ENCODE measurements around the gene SYT11.
"Not testable (repeated sequence)": the region's sequence is repeated elsewhere in the genome, so short reads cannot be mapped to it uniquely, and the experiment has no call there.

Gene SYT11

DNA sequence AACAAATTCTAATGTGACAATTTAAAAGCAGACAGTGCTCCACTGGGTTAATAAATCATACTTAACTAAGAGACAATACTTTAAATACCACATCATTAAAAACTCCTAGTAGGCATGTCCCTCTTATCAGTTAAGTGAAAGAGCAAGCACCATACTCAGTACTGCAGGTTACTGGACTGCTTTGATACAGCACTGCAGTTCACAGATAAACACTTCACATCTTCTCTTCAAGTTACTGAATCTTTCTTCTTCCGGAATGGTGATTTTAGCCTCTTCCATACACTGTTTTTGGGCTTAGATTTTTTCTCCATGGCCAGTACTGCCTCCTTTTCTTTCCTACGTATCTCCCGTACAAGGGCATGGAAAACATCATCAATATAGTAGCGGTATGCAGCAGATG is 40.8 kb downstream of the SYT11 start:
- DNase-seq: no peak

DNA sequence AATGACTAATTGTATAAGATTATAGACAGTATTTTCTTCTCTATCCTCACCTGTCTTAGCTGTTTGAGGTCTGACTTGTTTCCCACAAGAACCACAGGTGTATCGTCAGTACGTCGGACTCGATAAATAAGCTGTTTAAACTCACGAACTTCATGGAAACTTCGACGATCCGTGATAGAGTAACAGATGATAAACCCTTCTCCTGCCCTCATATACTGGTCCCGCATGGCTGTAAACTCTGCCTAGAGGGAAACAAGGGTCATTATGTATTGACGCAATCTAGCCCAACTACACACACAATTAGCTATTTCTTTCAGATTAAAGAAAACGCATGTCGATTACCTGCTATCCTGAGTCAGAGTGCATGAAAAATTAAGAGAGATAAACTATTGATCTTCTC is 44.9 kb downstream of the SYT11 start:
- no peak for DNase-seq

DNA sequence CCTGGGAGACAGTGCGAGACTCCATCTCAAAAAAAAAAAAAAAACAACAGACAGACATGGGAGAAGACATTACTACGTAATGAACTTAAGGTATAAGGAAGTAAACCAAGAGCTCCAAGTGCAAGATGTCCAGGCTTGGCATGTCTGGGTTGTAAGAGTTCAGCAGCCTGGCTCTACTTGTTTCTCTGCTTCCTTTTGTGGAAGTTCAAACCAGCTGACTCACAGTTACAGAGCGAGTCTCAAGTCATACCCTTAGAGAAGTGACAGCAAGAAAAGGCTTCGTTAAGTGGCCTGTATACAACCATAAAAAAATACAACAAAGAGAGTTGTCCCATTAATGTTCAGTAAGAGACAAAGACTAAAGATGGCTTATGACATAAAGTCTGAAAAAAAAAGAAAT is 50.5 kb downstream of the SYT11 start:
- no peak for DNase-seq

DNA sequence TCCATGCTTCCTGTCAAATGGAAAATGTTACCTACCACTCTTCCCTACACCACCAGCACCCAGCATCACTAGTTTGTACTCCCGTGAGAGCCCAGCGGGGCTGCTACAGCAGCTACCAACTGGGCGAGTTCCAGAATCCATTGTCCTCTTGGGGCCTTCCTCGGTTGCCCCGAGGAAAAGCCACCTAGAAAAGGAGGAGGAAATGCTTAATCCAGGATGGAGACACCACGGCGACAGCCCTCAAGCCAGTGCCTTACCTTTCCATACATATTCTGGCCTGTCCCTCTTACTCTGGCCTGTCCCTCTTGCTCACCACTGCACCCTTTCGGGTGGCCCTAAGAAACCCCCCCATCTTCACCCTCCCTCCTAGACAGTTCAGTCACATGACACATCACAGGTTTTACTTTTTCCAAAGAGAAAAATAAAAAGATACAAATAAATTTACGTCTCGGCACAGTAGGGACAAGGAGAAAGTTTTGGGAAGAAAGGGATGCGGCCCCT is 51.3 kb downstream of the SYT11 start:
- DNase-seq: no peak

DNA sequence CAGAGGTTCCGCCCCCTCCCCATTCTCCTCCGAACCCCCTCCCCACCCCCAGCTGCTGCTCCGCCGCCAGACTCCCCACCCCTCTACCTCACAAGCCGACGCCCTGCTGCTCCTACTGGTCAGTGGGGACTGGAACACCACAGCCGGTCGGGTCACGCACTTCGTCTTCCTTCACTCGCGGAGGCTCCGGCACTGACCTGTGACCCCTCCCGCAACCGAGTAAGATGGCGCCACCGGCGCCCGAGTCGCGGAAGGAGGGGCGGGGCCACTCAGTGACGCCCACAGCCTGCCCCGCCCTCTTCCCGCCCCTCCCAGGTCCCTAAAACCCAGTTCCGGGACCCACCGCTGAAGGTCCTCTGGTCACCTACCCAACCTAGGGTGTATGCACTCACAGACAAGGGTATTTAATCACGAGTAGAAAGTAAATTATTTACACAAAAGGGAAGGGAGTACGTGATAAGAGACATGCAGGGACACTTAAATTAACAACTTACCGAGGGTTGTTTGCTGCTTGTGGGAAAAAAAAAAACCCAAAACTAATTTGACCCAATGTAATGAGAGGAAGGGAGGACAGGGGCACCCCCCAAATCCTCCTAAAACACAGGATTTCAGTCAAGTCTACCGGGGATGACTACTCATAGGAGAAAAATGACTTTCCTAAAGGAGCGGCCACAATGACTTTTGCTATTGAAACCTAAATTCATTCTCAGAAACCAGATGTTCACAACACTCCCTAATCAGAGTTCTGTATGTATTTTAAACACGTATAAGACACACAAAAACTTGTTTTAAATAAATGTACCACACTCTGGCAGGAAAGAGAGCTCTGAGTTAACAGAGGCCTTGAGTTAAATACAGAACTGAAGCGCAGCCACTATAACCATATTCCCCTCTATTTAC is 52.0 kb downstream of the SYT11 start, which contains the start of gene RIT1:
RIT1 (minus strand) TSS at position 194 of the 900 bp plus-strand sequence. CDS start 588 bp downstream, outside the sequence.
- DNase-seq: peak; percentile 57

DNA sequence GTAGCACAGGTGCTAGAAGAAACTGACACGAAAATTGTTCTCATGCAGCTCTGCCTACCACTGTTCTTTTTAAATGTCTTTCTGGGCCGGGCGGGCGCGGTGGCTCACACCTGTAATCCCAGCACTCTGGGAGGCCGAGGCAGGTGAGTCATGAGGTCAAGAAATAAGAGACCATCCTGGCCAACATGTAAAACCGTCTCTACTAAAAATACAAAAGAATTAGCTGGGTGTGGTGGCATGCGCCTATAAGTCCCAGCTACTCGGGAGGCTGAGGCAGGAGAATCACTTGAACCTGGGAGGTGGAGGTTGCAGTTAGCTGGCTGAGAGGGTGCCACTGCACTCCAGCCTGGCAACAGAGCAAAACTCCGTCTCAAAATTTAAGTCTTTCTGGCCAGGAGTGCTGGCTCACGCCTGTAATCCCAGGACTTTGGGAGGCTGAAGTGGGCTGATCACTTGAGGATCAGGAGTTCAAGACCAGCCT is 52.7 kb downstream of the SYT11 start:
- DNase-seq: no peak

DNA sequence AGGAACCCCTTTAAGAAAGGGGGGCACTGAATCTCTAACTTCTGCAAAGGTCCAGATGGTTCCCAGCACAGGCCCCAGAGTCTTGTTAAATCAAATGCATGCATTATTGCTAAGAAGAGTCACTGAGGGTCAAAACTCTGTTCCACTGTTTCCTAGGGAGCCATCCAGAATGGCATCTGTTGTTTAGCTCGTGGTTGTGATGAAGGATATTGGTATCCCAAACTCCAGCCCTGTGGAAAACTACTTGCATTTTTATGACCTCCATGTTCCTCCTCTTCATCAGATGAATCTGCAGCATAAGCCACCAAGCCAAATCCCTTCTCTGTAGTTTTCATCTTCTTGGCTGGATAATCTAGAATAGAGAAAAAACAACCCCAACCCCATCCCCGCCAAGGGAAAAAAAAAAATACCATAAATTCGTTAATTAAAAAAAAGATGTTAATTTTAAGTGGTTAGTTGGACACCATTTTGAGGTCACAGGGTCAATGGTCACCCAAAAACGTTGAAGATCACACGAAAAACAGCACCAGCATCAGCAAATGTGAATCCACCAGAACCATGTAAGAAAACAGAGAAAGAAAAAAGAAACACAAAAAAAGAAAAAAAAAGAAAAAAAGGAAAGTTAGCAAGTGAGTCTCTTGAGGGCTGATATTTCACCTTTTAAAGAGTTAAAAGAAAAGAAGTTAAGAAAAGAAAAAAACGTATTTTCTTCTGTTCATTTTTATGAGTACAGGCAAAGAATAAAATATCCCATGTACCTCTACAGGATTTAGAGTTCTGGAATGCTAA is 54.8 kb downstream of the SYT11 start:
- no peak for DNase-seq

DNA sequence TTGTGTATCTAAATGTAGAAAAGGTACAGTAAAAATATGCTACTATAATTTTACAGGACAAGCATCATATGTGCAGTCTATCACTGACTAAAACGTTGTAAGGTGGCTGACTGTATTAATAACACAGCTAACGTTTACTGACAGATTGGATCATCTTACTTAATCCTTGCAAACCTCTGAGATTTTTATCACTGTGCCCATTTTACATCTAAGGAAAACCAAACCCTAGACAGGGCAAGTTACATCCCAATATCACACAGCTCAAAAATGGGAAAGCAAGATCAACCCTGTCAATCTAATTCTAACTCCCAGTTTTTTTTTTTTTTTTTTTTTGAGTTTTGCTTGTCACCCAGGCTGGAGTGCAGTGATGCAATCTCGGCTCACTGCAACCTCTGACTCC is 59.3 kb downstream of the SYT11 start:
- no peak for DNase-seq

DNA sequence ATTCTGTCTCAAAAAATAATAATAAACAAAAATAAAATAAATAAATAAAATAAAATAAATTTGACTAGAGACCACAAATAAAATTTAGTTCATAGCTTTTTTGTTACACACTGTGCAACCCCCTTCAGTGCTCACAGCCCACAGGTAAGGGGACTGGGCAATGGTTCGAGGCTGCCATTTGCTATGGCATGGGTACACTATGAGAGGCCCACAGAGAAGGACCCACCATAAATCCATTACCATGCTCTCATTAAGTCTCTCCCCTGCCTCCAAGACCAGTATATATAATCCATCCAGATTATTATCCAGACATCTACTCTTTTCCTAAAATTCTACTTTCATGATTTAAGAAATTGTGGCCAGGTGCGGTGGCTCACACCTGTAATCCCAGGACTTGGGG is 60.4 kb downstream of the SYT11 start:
- no peak for DNase-seq

DNA sequence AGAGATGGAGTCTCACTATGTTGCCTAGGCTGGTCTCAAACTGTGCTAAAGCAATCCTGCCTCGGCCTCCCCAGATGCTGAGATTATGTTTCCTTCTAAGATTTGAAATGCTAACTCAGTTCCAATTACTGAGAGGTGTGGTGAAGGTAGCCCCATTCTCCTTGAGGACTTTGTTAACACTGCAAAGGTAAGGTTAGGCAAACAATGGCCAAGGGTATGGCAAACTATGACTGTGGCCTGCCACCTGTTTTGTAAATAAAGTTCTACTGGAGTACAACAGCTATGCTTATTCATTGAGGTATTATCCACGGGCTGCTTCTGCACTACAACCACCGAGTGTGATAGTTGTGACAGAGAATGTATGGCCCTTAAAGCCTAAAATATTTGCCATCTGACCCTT is 61.4 kb downstream of the SYT11 start:
- no peak for DNase-seq

DNA sequence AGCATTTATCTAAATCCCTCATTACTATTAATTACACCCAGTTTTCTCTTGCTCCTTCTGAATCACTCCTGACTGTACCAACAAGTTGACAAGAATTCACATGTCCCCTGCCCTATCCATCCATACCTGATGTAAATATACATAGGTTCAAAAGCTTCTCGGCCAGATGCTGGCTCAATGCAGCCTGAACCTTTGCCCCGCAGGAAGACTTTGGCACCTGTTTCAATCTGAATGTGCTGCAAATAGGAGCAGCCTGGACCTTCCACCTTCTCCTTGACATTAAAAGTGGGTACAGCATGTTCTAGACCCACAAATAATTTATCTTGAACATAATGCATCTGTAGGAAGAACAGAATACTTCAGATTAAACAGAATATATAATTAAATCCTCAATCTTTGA is 66.1 kb downstream of the SYT11 start:
- no peak for DNase-seq

DNA sequence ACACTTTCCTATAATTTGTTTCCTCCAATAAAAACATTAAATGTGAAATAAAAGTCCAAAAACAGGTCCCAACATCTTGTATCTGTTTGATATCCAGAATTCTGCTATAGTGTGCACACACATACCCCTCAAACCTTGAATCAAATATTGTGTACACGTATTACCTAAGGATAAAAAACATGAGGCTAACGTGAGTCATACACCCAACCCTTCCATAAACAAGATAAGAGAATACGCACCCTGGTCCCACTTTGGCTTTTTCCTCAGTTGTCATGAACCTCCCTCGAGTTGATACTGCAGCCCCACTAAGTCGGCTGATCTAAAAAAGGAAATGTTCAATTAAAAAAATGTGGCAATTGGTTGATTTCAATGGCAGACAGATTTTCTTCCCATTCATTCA is 69.7 kb downstream of the SYT11 start:
- DNase-seq: no peak

DNA sequence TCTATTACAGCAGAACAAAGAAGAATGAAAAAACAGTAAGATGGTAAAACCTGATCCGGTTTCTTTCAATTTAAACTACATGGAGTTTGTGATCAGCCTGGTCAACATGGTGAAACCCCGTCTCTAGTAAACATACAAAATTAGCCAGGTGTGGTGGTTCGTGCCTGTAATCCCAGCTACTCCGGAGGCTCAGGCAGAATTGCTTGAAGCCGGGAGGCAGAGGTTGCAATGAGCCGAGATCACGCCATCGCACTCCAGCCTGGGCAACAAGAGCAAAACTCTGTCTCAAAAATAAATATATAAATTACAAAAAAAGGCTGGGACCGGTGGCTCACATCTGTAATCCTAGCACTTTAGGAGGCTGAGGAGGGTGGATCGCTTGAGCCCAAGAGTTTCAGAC is 71.4 kb downstream of the SYT11 start:
- not testable (repeated sequence) for DNase-seq

DNA sequence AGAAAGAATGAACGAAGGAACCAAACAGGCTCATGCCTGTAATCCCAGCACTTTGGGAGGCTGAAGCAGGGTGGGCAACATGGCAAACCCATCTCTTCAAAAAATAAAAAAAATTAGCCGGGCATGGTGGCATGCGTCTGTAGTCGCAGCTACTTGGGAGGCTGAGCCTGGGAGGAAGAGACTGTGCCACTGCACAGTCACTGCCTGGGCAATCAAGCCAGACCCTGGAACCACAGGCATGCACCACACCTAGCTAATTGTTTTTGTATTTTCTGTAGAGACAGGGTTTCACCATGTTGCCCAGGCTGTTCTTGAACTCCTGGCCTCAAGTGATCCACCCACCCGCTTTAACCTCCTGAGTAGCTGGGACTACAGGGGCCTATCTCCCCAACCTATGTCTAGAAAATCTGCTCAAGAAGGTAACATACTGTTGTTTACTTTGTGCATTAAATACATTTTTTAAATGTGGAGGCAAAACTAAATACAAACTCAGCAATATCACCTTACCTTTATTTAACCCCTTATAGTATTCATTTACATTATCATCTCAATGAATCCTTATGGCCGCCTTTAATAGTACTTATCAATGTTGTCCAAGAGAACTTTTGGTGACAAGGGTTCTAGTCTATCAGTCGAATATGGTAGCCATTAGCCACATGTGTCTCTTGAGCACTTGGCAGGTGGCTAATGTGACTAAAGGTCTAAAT is 72.1 kb downstream of the SYT11 start:
- DNase-seq: no peak

DNA sequence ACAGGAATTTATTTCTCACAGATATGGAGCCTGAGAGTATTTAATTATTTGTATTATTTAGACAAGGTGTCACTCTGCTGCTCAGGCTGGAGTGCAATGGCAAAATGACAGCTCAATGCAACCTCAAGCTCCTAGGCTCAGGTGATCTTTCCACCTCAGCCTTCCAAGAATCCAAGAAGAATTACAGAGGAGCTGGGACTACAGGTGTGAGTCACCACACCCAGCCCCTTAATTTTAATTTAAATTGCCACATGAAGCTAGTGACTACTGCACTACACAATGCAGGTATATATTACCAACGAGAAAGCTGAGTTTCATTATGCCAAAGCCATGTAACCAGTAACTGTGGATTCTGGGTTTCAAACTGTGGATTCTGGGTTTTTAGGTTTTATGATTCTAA is 72.7 kb downstream of the SYT11 start:
- no peak for DNase-seq

DNA sequence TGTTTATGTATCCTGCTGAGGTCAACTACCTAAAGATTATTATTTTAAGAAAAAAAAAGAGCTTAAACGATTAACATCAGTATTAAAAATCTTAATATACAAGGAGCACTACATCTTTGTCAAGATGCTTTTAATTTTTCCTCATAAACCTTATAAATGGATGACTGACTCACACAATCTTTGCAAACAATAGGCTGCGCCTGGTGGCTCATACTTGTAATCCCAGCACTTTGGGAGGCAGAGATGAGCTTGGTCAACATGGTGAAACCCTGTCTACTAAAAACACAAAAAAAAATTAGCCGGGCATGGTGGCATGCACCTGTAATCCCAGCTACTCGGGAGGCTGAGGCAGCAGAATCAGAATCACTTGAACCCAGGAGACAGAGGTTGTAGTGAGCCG is 73.1 kb downstream of the SYT11 start:
- no peak for DNase-seq

DNA sequence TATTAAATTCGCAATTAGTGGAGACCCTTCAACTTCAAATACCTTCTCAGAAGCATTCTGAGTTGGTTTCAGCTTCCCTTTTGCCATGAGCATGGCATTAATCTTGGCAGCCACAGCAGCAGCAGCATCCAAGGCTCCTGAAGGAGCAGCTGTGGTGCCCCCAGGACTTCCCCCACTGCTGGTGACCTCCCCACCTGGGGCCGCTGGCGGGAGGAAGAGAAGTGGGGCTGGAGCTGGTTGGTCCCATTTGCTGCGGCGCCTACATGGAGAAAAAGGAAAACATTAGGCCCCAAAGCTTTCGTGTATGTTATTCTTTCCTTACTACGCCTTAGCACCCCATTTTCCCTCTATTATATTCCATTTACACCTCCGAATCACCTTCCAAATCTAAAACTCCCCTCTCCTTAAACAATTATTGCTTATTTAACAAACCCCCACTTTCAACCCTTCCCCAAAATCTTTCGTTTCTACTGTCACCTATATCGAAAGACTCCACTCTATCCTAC is 74.3 kb downstream of the SYT11 start:
- DNase-seq: no peak

DNA sequence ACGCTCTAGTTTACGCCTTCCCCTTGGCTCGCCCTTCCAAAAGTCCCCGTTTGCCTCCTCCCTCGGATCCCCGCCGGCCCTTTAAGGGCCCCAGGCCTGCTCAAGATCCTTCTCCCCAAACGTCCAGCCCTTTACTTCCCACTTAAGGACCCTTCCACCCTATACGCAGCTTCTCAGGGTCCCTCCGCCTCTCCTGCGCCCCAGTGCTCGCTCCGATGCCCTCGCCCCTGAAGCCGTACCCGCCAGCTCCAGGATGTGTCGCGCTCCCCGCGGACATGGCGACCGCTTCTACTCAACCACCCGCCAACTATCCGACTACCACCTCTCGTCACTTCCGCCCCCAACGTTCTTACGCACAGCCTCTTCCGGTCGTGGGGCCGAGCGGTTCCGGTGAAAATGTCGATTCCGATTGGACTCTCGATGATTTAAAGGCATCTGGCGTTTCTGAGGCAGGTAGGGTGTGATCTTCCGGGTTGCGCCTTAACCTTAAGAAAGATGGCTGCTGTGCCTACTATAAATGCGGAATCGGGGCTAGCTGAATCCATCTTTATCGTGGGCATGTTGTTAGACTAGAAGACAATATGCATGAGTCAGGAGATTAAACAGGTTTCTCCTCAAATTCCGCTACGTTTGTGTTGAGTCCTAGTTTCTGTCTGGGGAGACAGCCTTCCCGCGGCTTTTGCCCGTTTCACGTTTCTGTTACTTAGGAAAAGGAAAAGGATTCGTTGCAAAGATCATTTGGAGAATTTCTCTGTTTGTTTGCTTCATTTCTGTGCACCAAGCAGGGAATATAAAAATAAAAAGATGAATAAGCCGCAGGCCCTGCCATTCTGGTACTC is 74.9 kb downstream of the SYT11 start, which contains the start of gene KHDC4:
KHDC4 (minus strand) TSS at position 317 of the 839 bp plus-strand sequence; CDS start at position 277, 40 bp downstream.
- peak; percentile 97 for DNase-seq

Data from NCI-H510A (cell line).